H9 (cell line): ENCODE data around the gene BRPF1. TPM values are rescaled to one million over a fixed set of nuclear protein-coding genes. Genes with fewer than 3 reads are reported as not detected.

Experiments used
- DNase-seq: peaks from one replicate; pipeline ENCODE4 v3.0.0-alpha.2; 2017
- H2AFZ ChIP-seq: one replicate; pipeline ENCODE4 v1.6.1; 2013; ENCODE audit warnings: mild to moderate bottlenecking, low read length, control low read depth, moderate library complexity
- H2AK5ac ChIP-seq: 2 replicates; pipeline ENCODE4 v1.6.1; 2013; ENCODE audit warnings: low read length, control low read depth, mixed read lengths; ENCODE audit not compliant: insufficient read length
- H2BK120ac ChIP-seq: one replicate; pipeline ENCODE4 v1.6.1; 2013; ENCODE audit warnings: low read depth, mild to moderate bottlenecking, low read length, control low read depth, inconsistent platforms; ENCODE audit not compliant: poor library complexity, severe bottlenecking
- H2BK12ac ChIP-seq: 2 replicates; pipeline ENCODE4 v1.6.1; 2013; ENCODE audit warnings: low read length, control low read depth, mixed read lengths, low read depth; ENCODE audit not compliant: insufficient read length
- H2BK15ac ChIP-seq: 2 replicates; pipeline ENCODE4 v1.6.1; 2013; ENCODE audit warnings: low read depth, low read length, control low read depth
- H2BK20ac ChIP-seq: one replicate; pipeline ENCODE4 v1.6.1; 2013; ENCODE audit warnings: low read depth, mild to moderate bottlenecking, low read length, control low read depth, inconsistent platforms; ENCODE audit not compliant: poor library complexity, severe bottlenecking
- H2BK5ac ChIP-seq: 2 replicates; pipeline ENCODE4 v1.6.1; 2013; ENCODE audit warnings: low read length, control low read depth, mixed read lengths; ENCODE audit not compliant: insufficient read length
- H3K14ac ChIP-seq: 2 replicates; pipeline ENCODE4 v1.6.1; 2013; ENCODE audit warnings: low read length, control low read depth; ENCODE audit not compliant: insufficient read depth
- H3K18ac ChIP-seq: 2 replicates; pipeline ENCODE4 v1.6.1; 2013; ENCODE audit warnings: low read depth, mild to moderate bottlenecking, mixed read lengths, low read length, control low read depth; ENCODE audit not compliant: insufficient read length
- H3K23ac ChIP-seq: 2 replicates; pipeline ENCODE4 v1.6.1; 2013; ENCODE audit warnings: low read length, control low read depth, mixed read lengths, low read depth; ENCODE audit not compliant: insufficient read length
- H3K23me2 ChIP-seq: 2 replicates; pipeline ENCODE4 v1.6.1; 2013; ENCODE audit warnings: low read depth, mild to moderate bottlenecking, mixed read lengths, low read length, control low read depth; ENCODE audit not compliant: insufficient read length, poor library complexity, severe bottlenecking
- H3K27ac ChIP-seq: 2 replicates; pipeline ENCODE4 v1.5.1; 2013; ENCODE audit warnings: low read length, control low read depth, mixed read lengths, low read depth; ENCODE audit not compliant: insufficient read length
- H3K27me3 ChIP-seq: 2 replicates; pipeline ENCODE4 v1.6.1; 2013; ENCODE audit warnings: low read length, control low read depth, inconsistent platforms; ENCODE audit not compliant: insufficient read depth
- H3K4ac ChIP-seq: 2 replicates; pipeline ENCODE4 v1.6.1; 2013; ENCODE audit warnings: low read depth, mild to moderate bottlenecking, control low read depth, inconsistent platforms, low read length, moderate library complexity
- H3K4me1 ChIP-seq: 2 replicates; pipeline ENCODE4 v1.6.1; 2013; ENCODE audit warnings: low read length, control low read depth, inconsistent platforms; ENCODE audit not compliant: insufficient read depth
- H3K4me2 ChIP-seq: 2 replicates; pipeline ENCODE4 v1.6.1; 2013; ENCODE audit warnings: low read length, control low read depth, mixed read lengths; ENCODE audit not compliant: insufficient read length, insufficient read depth
- H3K56ac ChIP-seq: 2 replicates; pipeline ENCODE4 v1.6.1; 2013; ENCODE audit warnings: low read depth, mild to moderate bottlenecking, mixed read lengths, low read length, control low read depth; ENCODE audit not compliant: insufficient read length
- H3K79me1 ChIP-seq: 2 replicates; pipeline ENCODE4 v1.6.1; 2013; ENCODE audit warnings: low read depth, mild to moderate bottlenecking, moderate library complexity, low read length, control low read depth, inconsistent platforms; ENCODE audit not compliant: insufficient read depth, poor library complexity, severe bottlenecking
- H3K79me2 ChIP-seq: 2 replicates; pipeline ENCODE4 v1.6.1; 2013; ENCODE audit warnings: low read length, control low read depth, inconsistent platforms; ENCODE audit not compliant: insufficient read depth
- H3K9ac ChIP-seq: 2 replicates; pipeline ENCODE4 v1.6.1; 2013; ENCODE audit warnings: low read length, control low read depth, mixed read lengths; ENCODE audit not compliant: insufficient read length; ENCODE audit errors: extremely low read depth
- H3K9me3 ChIP-seq: one replicate; pipeline ENCODE4 v1.6.1; 2013; ENCODE audit warnings: low read depth, low read length, inconsistent platforms; ENCODE audit not compliant: control insufficient read depth
- H3T11ph ChIP-seq: one replicate; pipeline ENCODE4 v1.6.1; 2013; ENCODE audit warnings: mild to moderate bottlenecking, low read length, control low read depth, inconsistent platforms
- H4K20me1 ChIP-seq: one replicate; pipeline ENCODE4 v1.6.1; 2013; ENCODE audit not compliant: control insufficient read depth, insufficient read length, insufficient read depth
- H4K5ac ChIP-seq: 2 replicates; pipeline ENCODE4 v1.6.1; 2013; ENCODE audit warnings: low read depth, mild to moderate bottlenecking, mixed read lengths, low read length, control low read depth; ENCODE audit not compliant: insufficient read length
- H4K8ac ChIP-seq: replicated peaks from 2 replicates; pipeline ENCODE4 v1.6.1; 2013; ENCODE audit warnings: low read length, control low read depth, mixed read lengths, low read depth; ENCODE audit not compliant: insufficient read length
- H4K91ac ChIP-seq: 2 replicates; pipeline ENCODE4 v1.6.1; 2013; ENCODE audit warnings: low read depth, mild to moderate bottlenecking, moderate library complexity, mixed read lengths, low read length, control low read depth; ENCODE audit not compliant: insufficient read length
- H3K27ac Mint-ChIP-seq, 3 experiments: 2 replicates in 2 of 3; 3 replicates in 1 of 3; pipeline ENCODE4 v1.8.0; 2020 to 2021; ENCODE audit warnings: mixed read lengths in 3 of 3, mild to moderate bottlenecking in 1 of 3, moderate library complexity in 1 of 3
- H3K27me3 Mint-ChIP-seq: 2 replicates; pipeline ENCODE4 v1.8.0; 2021; ENCODE audit warnings: low read depth, mild to moderate bottlenecking, moderate library complexity, mixed read lengths
- H3K36me3 Mint-ChIP-seq, 3 experiments: 2 replicates in 2 of 3; 3 replicates in 1 of 3; pipeline ENCODE4 v1.8.0; 2020 to 2021; ENCODE audit warnings: low read depth in 3 of 3, mixed read lengths in 3 of 3; ENCODE audit not compliant: insufficient read depth in 1 of 3
- H3K4me1 Mint-ChIP-seq, 2 experiments: 2 replicates each; pipeline ENCODE4 v1.8.0; 2020; ENCODE audit warnings: mixed read lengths in 2 of 2
- H3K4me3 Mint-ChIP-seq, 2 experiments: 2 replicates in 1 of 2; 3 replicates in 1 of 2; pipeline ENCODE4 v1.8.0; 2020 to 2021; ENCODE audit warnings: mild to moderate bottlenecking in 2 of 2, mixed read lengths in 2 of 2, moderate library complexity in 1 of 2
- H3K9me3 Mint-ChIP-seq, 2 experiments: 2 replicates in 1 of 2; 3 replicates in 1 of 2; pipeline ENCODE4 v1.8.0; 2020; ENCODE audit warnings: mild to moderate bottlenecking in 2 of 2, mixed read lengths in 2 of 2, moderate library complexity in 1 of 2
- WGBS: extraction: QIAGEN DNeasy Blood & Tissue Kit; methylation state at CpG from one replicate; pipeline ENCODE4 v1.1.7; 2013; ENCODE audit warnings: missing lambda C conversion rate, low lambda C conversion rate, mixed read lengths; ENCODE audit not compliant: insufficient read length; ENCODE audit errors: extremely low coverage; 5-methylcytosine and 5-hydroxymethylcytosine counted together
- total RNA-seq: library from RNA; stranded (reverse); gene quantifications from 2 replicates; pipeline ENCODE4 v1.2.1, GENCODE V29; 2021
- TF ChIP-seq, protein P1 (sequence below): fragments of 200-600 bp; sonication (generic); conservative IDR thresholded peaks from 3 replicates; pipeline ENCODE4 v1.8.0; 2021; ENCODE audit warnings: antibody characterized with exemption, mild to moderate bottlenecking

Gene BRPF1
- total RNA-seq, 1 experiment from 2014 or later = 38.6 TPM

- no peaks in the 10 kb centered on the region for H3K79me1 ChIP-seq
- H2AK5ac ChIP-seq = no peak overlapping the region
- H4K20me1 ChIP-seq = no peaks in the 10 kb centered on the region
- peak overlapping the region; percentile 99 to 100 (median 99) for H3K27ac Mint-ChIP-seq
- H3K9ac ChIP-seq = peak overlapping the region; percentile 42
- no CpG with 5 or more reads among the region's 19 CpGs for WGBS
- TF ChIP-seq, protein P1, sequence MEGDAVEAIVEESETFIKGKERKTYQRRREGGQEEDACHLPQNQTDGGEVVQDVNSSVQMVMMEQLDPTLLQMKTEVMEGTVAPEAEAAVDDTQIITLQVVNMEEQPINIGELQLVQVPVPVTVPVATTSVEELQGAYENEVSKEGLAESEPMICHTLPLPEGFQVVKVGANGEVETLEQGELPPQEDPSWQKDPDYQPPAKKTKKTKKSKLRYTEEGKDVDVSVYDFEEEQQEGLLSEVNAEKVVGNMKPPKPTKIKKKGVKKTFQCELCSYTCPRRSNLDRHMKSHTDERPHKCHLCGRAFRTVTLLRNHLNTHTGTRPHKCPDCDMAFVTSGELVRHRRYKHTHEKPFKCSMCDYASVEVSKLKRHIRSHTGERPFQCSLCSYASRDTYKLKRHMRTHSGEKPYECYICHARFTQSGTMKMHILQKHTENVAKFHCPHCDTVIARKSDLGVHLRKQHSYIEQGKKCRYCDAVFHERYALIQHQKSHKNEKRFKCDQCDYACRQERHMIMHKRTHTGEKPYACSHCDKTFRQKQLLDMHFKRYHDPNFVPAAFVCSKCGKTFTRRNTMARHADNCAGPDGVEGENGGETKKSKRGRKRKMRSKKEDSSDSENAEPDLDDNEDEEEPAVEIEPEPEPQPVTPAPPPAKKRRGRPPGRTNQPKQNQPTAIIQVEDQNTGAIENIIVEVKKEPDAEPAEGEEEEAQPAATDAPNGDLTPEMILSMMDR = 0 out of 3 replicates have a peak, but pooled peaks have one; percentile 14
- H3K18ac ChIP-seq = no peak overlapping the region
- H3K4me1 Mint-ChIP-seq = peaks cover 13% of the 10 kb centered on the region in 2 experiments
- no peak overlapping the region for H4K91ac ChIP-seq
- H3K9me3 Mint-ChIP-seq = no peaks in the 10 kb centered on the region
- H3K56ac ChIP-seq = no peak overlapping the region
- H4K5ac ChIP-seq = no peak overlapping the region
- no peak overlapping the region for H3T11ph ChIP-seq
- no peak overlapping the region for H3K27ac ChIP-seq
- no peaks in the 10 kb centered on the region for H3K9me3 ChIP-seq
- no peak overlapping the region for H3K4ac ChIP-seq
- no peak overlapping the region for H2BK12ac ChIP-seq
- no peak overlapping the region for H2BK120ac ChIP-seq
- H3K36me3 Mint-ChIP-seq = peaks cover 43 to 86% (median 75%) of the 10 kb centered on the region in 3 experiments; a peak in 6 of 7 replicates
- no peaks in the 10 kb centered on the region for H3K27me3 ChIP-seq
- H3K14ac ChIP-seq = peak overlapping the region; percentile 8; the same call in 1 of the 2 replicates
- no peak overlapping the region for H2BK5ac ChIP-seq
- no peak overlapping the region for H4K8ac ChIP-seq
- no peaks in the 10 kb centered on the region for H3K79me2 ChIP-seq
- no peaks in the 10 kb centered on the region; the same call in 1 of the 2 replicates for H3K27me3 Mint-ChIP-seq
- H3K23me2 ChIP-seq = no peaks in the 10 kb centered on the region
- no peak for DNase-seq
- no peak overlapping the region for H3K23ac ChIP-seq
- H3K4me2 ChIP-seq = peak overlapping the region; percentile 62
- no peak overlapping the region for H2BK20ac ChIP-seq
- peak overlapping the region; percentile 91 to 94 for H3K4me3 Mint-ChIP-seq
- no peaks in the 10 kb centered on the region for H3K4me1 ChIP-seq
- no peak overlapping the region for H2AFZ ChIP-seq
- no peak overlapping the region for H2BK15ac ChIP-seq
Observed at GRCh38 chr3:9749296-9749644, 17.7 kb downstream of the BRPF1 start.
